ENCODE data around the gene MSGN1.
"Not testable (repeated sequence)": the region's sequence is repeated elsewhere in the genome, so short reads cannot be mapped to it uniquely, and the experiment has no call there.

Gene MSGN1

GRCh38 chr2:17803497-17803896 is 12.8 kb upstream of the MSGN1 start:
- no peak for DNase-seq
- in situ Hi-C loops (cut with MboI; ENCODE audit: low pct_unique_long_range_greater_than_20kb, low sequenced_read_pairs) = no loop called here

- in situ Hi-C loops (cut with MboI; ENCODE audit: low pct_unique_long_range_greater_than_20kb, low sequenced_read_pairs) = no loop called here
- peak; percentile 55 for DNase-seq
Observed at GRCh38 chr2:17804358-17804757, 11.9 kb upstream of the MSGN1 start.

GRCh38 chr2:17805166-17805565 is 11.1 kb upstream of the MSGN1 start:
- in situ Hi-C loops (cut with MboI; ENCODE audit: low pct_unique_long_range_greater_than_20kb, low sequenced_read_pairs) = no loop called here
- DNase-seq = no peak

GRCh38 chr2:17805717-17806363 is 10.4 kb upstream of the MSGN1 start:
- in situ Hi-C loops (cut with MboI; ENCODE audit: low pct_unique_long_range_greater_than_20kb, low sequenced_read_pairs) = no loop called here
- no peak for DNase-seq

GRCh38 chr2:17813010-17813741 is 3.1 kb upstream of the MSGN1 start:
- in situ Hi-C loops (cut with MboI; ENCODE audit: low pct_unique_long_range_greater_than_20kb, low sequenced_read_pairs) = no loop called here

GRCh38 chr2:17813742-17814473 is 2.4 kb upstream of the MSGN1 start:
- DNase-seq = peak; percentile 44

More at GRCh38 chr2:17813010-17813741, 3.1 kb upstream of the MSGN1 start:
- DNase-seq = peak; percentile 42

GRCh38 chr2:17814601-17815000 is 1.7 kb upstream of the MSGN1 start:
- in situ Hi-C loops (cut with MboI; ENCODE audit: low pct_unique_long_range_greater_than_20kb, low sequenced_read_pairs) = no loop called here
- DNase-seq = no peak

More at GRCh38 chr2:17813742-17814473, 2.4 kb upstream of the MSGN1 start:
- in situ Hi-C loops (cut with MboI; ENCODE audit: low pct_unique_long_range_greater_than_20kb, low sequenced_read_pairs) = no loop called here

GRCh38 chr2:17815468-17816184 is 634 bp upstream of the MSGN1 start:
- in situ Hi-C loops (cut with MboI; ENCODE audit: low pct_unique_long_range_greater_than_20kb, low sequenced_read_pairs) = no loop called here
- DNase-seq = peak; percentile 14

GRCh38 chr2:17818235-17818815 is 2.1 kb downstream of the MSGN1 start:
- DNase-seq = no peak
- in situ Hi-C loops (cut with MboI; ENCODE audit: low pct_unique_long_range_greater_than_20kb, low sequenced_read_pairs) = no loop called here

- in situ Hi-C loops (cut with MboI; ENCODE audit: low pct_unique_long_range_greater_than_20kb, low sequenced_read_pairs) = no loop called here
- DNase-seq = no peak
Observed at GRCh38 chr2:17821080-17821479, 4.8 kb downstream of the MSGN1 start.

- in situ Hi-C loops (cut with MboI; ENCODE audit: low pct_unique_long_range_greater_than_20kb, low sequenced_read_pairs) = no loop called here
- peak; percentile 59 for DNase-seq
Observed at GRCh38 chr2:17821535-17822444, 5.5 kb downstream of the MSGN1 start.

- no peak for DNase-seq
- in situ Hi-C loops (cut with MboI; ENCODE audit: low pct_unique_long_range_greater_than_20kb, low sequenced_read_pairs) = no loop called here
Observed at GRCh38 chr2:17822445-17823117, 6.3 kb downstream of the MSGN1 start.

GRCh38 chr2:17823646-17824045 is 7.4 kb downstream of the MSGN1 start:
- in situ Hi-C loops (cut with MboI; ENCODE audit: low pct_unique_long_range_greater_than_20kb, low sequenced_read_pairs) = not testable (repeated sequence)

GRCh38 chr2:17827316-17827715 is 11.1 kb downstream of the MSGN1 start:
- no peak for DNase-seq
- in situ Hi-C loops (cut with MboI; ENCODE audit: low pct_unique_long_range_greater_than_20kb, low sequenced_read_pairs) = no loop called here

More at GRCh38 chr2:17823646-17824045, 7.4 kb downstream of the MSGN1 start:
- not testable (repeated sequence) for DNase-seq

- DNase-seq = no peak
- in situ Hi-C loops (cut with MboI; ENCODE audit: low pct_unique_long_range_greater_than_20kb, low sequenced_read_pairs) = no loop called here
Observed at GRCh38 chr2:17827785-17828184, 11.5 kb downstream of the MSGN1 start.

GRCh38 chr2:17830053-17831034 is 14.1 kb downstream of the MSGN1 start:
- in situ Hi-C loops (cut with MboI; ENCODE audit: low pct_unique_long_range_greater_than_20kb, low sequenced_read_pairs) = no loop called here

More at GRCh38 chr2:17830053-17831034, 14.1 kb downstream of the MSGN1 start:
- peak; percentile 85 for DNase-seq
